Ascending aorta (tissue), 2 donors: Measurements from ENCODE around the gene LGALS7B. TPM values are rescaled to one million over a fixed set of nuclear protein-coding genes. Genes with fewer than 3 reads are reported as not detected.
A peak's percentile ranks its signal among the peaks of the same experiment; 100 is the strongest.

Experiments
- DNase-seq, 2 donors: peaks; one replicate each; pipeline ENCODE4 v3.0.0-alpha.2; 2019; ENCODE audit warnings: low spot score in 2 of 2
- H3K27ac ChIP-seq, 2 donors: fragments of 200-600 bp; sonication (generic); one replicate each; pipeline ENCODE4 v1.5.1; 2016 to 2017; ENCODE audit warnings: mild to moderate bottlenecking in 1 of 2
- H3K27me3 ChIP-seq: fragments of 200-600 bp; sonication (generic); one replicate; pipeline ENCODE4 v1.5.1; 2017
- H3K36me3 ChIP-seq, 2 donors: fragments of 200-600 bp; sonication (generic); one replicate each; pipeline ENCODE4 v1.5.1; 2016
- H3K4me1 ChIP-seq, 2 donors: fragments of 200-600 bp; sonication (generic); one replicate each; pipeline ENCODE4 v1.5.1; 2016 to 2017; ENCODE audit warnings: mild to moderate bottlenecking in 1 of 2
- H3K4me3 ChIP-seq, 2 donors: fragments of 200-600 bp; sonication (generic); one replicate each; pipeline ENCODE4 v1.5.1; 2016 to 2017; ENCODE audit warnings: mild to moderate bottlenecking in 1 of 2
- H3K9me3 ChIP-seq, 2 donors: fragments of 200-600 bp; sonication (generic); one replicate each; pipeline ENCODE4 v1.5.1; 2016
- CTCF ChIP-seq, 3 experiments: fragments of 200-600 bp in 2 of 3; fragments of 450-650 bp in 1 of 3; sonication (generic) in 2 of 3; IDR thresholded peaks; one replicate each; pipeline ENCODE4 v1.5.1; 2016 to 2019; ENCODE audit warnings: antibody characterized with exemption in 3 of 3, mild to moderate bottlenecking in 1 of 3, moderate library complexity in 1 of 3
- intact Hi-C: fragments of 100-400 bp; cut with DNase I; formaldehyde crosslinking; loops from one replicate; pipeline ENCODE4 v1.15.1; 2023
- total RNA-seq: library from RNA; depleted of rRNA; stranded (reverse); fragments of >200 nt; gene quantifications from one replicate; pipeline ENCODE4 v1.1.0, GENCODE V29; 2016

The LGALS7B gene
- total RNA-seq, 1 donor from 2014 or later, result not detected

DNA sequence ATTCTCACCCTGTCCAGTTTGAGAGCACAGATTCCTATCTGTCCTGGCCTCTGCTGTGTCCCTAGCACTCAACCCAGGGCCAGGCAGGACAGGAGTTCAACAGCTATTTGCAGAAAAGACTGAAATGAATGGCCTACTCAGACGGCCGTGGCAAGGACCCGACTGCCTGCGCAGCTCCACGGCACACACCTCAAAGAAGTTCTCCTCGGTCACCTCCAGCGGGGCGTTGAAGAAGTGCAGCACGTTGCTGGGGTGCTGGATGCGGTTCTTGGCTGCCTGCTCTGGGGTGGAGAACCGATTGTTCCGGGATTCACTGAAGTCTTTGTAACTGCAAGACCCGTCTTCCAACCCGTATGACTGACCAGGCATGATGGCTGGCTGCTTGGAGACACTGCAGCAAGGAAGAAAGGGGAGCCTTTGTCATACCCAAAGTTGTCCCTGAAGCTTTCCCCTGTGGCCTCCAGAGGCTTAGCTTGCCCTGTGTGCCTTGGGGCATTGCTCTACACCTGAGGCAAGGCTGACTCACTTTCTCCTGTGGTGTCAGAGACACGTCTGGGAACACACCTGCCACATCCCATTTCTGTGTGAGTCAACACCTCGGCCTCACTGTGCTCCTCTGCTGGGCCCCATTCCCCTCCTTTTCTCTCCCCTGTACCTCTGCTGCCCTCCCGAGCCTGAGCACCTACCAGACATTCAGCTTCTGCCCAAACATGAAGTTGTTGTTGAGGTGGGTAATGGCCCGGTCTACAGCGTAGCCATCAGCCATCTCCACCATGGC is 49.4 kb downstream of the LGALS7B start:
- no peaks in the 10 kb centered on the region for H3K27me3 ChIP-seq
- H3K27ac ChIP-seq, result peak overlapping the region in 1 of 2 donors; percentile 25
- no peak for TF ChIP-seq CTCF (IDR thresholded peaks at IDR 0.05)
- peaks cover 71 to 75% of the 10 kb centered on the region in 2 donors for H3K36me3 ChIP-seq
- no peak overlapping the region for H3K4me3 ChIP-seq
- intact Hi-C loops, result no loop called here
- no peaks in the 10 kb centered on the region for H3K9me3 ChIP-seq
- H3K4me1 ChIP-seq, result peaks cover 3 to 12% of the 10 kb centered on the region in 2 donors
- DNase-seq, result no peak

- H3K27ac ChIP-seq, result peak overlapping the region in 1 of 2 donors; percentile 0
- H3K4me3 ChIP-seq, result no peak overlapping the region
- no peaks in the 10 kb centered on the region for H3K27me3 ChIP-seq
- DNase-seq, result no peak
- intact Hi-C loops, result no loop called here
- no peaks in the 10 kb centered on the region for H3K9me3 ChIP-seq
- H3K4me1 ChIP-seq, result peaks cover 3 to 16% of the 10 kb centered on the region in 2 donors
- no peak for TF ChIP-seq CTCF (IDR thresholded peaks at IDR 0.05)
- peaks cover 79 to 83% of the 10 kb centered on the region in 2 donors for H3K36me3 ChIP-seq
Measured at GRCh38 chr19:38838986-38839761, 50.2 kb downstream of the LGALS7B start.

DNA sequence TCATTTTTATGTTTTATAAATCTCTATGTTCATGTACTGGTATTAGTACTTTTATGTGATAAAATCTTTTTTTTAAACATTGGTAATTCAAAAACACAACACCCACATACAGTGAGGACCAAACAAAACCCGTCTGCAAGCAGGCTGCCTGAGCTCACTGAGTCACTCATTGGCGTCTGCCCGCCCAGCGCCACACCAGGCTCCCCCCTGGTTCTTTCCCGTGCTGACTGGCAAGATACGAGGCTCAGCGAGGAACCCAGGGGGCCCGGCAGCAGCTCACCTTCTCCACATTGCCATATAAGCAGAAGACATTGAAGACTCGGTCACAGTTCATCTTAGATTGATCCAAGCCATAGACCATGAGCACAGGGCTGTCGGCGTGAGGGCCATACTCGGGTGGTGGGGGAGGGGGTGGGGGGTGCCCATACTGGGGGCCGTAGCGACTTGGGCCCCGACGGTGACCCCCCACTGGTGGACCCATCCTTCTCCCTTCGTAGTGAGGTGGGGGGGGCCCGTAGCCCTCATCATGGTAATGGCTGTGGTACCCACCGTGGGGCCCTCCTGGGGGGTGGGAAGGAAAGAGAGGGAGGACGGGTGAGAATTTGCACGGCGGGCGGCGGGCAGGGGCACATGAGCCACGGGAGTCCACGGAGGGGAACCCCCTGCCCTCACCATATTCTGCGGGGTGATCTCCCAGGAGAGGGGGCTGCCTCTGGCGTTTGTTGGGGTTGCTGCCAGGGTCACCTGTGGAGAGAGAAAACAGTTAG is 51.0 kb downstream of the LGALS7B start:
- peaks cover 87 to 91% of the 10 kb centered on the region in 2 donors for H3K36me3 ChIP-seq
- H3K4me1 ChIP-seq, result peaks cover 3 to 14% of the 10 kb centered on the region in 2 donors
- DNase-seq, result no peak
- intact Hi-C loops, result no loop called here
- H3K9me3 ChIP-seq, result no peaks in the 10 kb centered on the region
- H3K27me3 ChIP-seq, result no peaks in the 10 kb centered on the region
- peak overlapping the region; percentile 0 to 23 for H3K27ac ChIP-seq
- no peak overlapping the region for H3K4me3 ChIP-seq
- no peak for TF ChIP-seq CTCF (IDR thresholded peaks at IDR 0.05)

- no peak for DNase-seq
- Histone ChIP-seq H3K27me3 (no peaks in the 10 kb centered on the region), H3K9me3 (no peaks in the 10 kb centered on the region), H3K36me3 (peaks cover 93 to 97% of the 10 kb centered on the region in 2 donors), H3K4me3 (no peak overlapping the region), H3K4me1 (peaks cover 3 to 14% of the 10 kb centered on the region in 2 donors), H3K27ac (no peak overlapping the region)
- TF ChIP-seq CTCF (IDR thresholded peaks at IDR 0.05), result no peak
- intact Hi-C loops, result no loop called here
Measured at GRCh38 chr19:38840583-38840968, 51.6 kb downstream of the LGALS7B start.

Other genes starting within 250 kb of the LGALS7B start
- gene MAP4K1, start 171.2 kb upstream of the LGALS7B start, total RNA-seq, result 15.1 TPM
- 696 TPM for gene EIF3K, start 170.0 kb upstream of the LGALS7B start, total RNA-seq
- 1,036 TPM for gene ACTN4, start 141.6 kb upstream of the LGALS7B start, total RNA-seq
- not detected for gene CAPN12, start 44.7 kb upstream of the LGALS7B start, total RNA-seq
- gene LGALS7, start 15.7 kb upstream of the LGALS7B start, total RNA-seq, result not detected
- not detected for gene LGALS4, start 23.7 kb downstream of the LGALS7B start, total RNA-seq
- 67.6 TPM for gene ECH1, start 42.6 kb downstream of the LGALS7B start, total RNA-seq
- 110 TPM for gene HNRNPL, start 60.8 kb downstream of the LGALS7B start, total RNA-seq
- gene RINL, start 89.1 kb downstream of the LGALS7B start, total RNA-seq, result 7.0 TPM
- 53.1 TPM for gene SIRT2, start 110.4 kb downstream of the LGALS7B start, total RNA-seq
- gene NFKBIB, start 110.8 kb downstream of the LGALS7B start, total RNA-seq, result 6.3 TPM
- gene CCER2, start 123.0 kb downstream of the LGALS7B start, total RNA-seq, result not detected
- gene SARS2, start 141.6 kb downstream of the LGALS7B start, total RNA-seq, result 1.4 TPM
- 9.9 TPM for gene MRPS12, start 141.7 kb downstream of the LGALS7B start, total RNA-seq
- gene FBXO17, start 186.5 kb downstream of the LGALS7B start, total RNA-seq, result 47.4 TPM
- 144 TPM for gene FBXO27, start 243.3 kb downstream of the LGALS7B start, total RNA-seq